OCI-LY7 (cell line): ENCODE results near the gene ZNF574. TPM values are rescaled to one million over a fixed set of nuclear protein-coding genes. Genes with fewer than 3 reads are reported as not detected.

Experiments
- BruUV-seq: library from RNA; stranded (reverse); fragments of 400-500 nt; replicated peaks from 2 replicates; lab custom pipeline; 2021; lab: Mats Ljungman, UMichigan
- CTCF ChIA-PET: fragments of 300-600 bp; sonication (Branson Sonifier 250); formaldehyde crosslinking; loops from one replicate; lab custom pipeline; 2022; ENCODE audit warnings: antibody characterized with exemption; ENCODE audit not compliant: unreplicated experiment; lab: Charles Lee
- POLR2A ChIA-PET: fragments of 300-600 bp; sonication (Branson Sonifier 250); formaldehyde crosslinking; loops from one replicate; lab custom pipeline; 2022; ENCODE audit warnings: antibody characterized with exemption; lab: Charles Lee
- DNase-seq: peaks from one replicate; pipeline ENCODE4 v3.0.0-alpha.2; 2015; ENCODE audit warnings: low spot score
- H2AFZ ChIP-seq: fragments of 200-600 bp; sonication (generic), shearing (Covaris generic); 2 replicates; pipeline ENCODE4 v1.6.1; 2014; ENCODE audit warnings: mild to moderate bottlenecking, antibody characterized with exemption, low read length, moderate library complexity
- H3K27ac ChIP-seq: fragments of 200-600 bp; sonication (generic); 2 replicates; pipeline ENCODE4 v1.5.1; 2014; ENCODE audit warnings: mixed run types, low read depth, mild to moderate bottlenecking, moderate library complexity, low read length, inconsistent platforms; ENCODE audit not compliant: poor library complexity, severe bottlenecking
- H3K36me3 ChIP-seq: fragments of 200-600 bp; sonication (generic); 2 replicates; pipeline ENCODE4 v1.6.1; 2014; ENCODE audit warnings: mild to moderate bottlenecking, antibody characterized with exemption, low read length, moderate library complexity, mixed read lengths; ENCODE audit not compliant: insufficient read depth
- H3K4me1 ChIP-seq: fragments of 200-600 bp; sonication (generic); 2 replicates; pipeline ENCODE4 v1.5.1; 2014; ENCODE audit warnings: mild to moderate bottlenecking, low read length; ENCODE audit not compliant: insufficient read depth, poor library complexity, severe bottlenecking
- H3K4me2 ChIP-seq: fragments of 200-600 bp; sonication (generic); 2 replicates; pipeline ENCODE4 v1.6.1; 2014; ENCODE audit warnings: mild to moderate bottlenecking, low read length
- H3K4me3 ChIP-seq: fragments of 200-600 bp; sonication (generic); 2 replicates; pipeline ENCODE4 v1.5.1; 2014; ENCODE audit warnings: mild to moderate bottlenecking, low read depth, low read length; ENCODE audit not compliant: poor library complexity, severe bottlenecking
- H3K79me2 ChIP-seq: fragments of 200-600 bp; sonication (generic); 2 replicates; pipeline ENCODE4 v1.6.1; 2016; ENCODE audit warnings: low read depth, mild to moderate bottlenecking, low read length, moderate library complexity, mixed read lengths; ENCODE audit not compliant: insufficient read depth
- H3K9me2 ChIP-seq: fragments of 200-600 bp; sonication (generic); 2 replicates; pipeline ENCODE4 v1.6.1; 2016; ENCODE audit warnings: mild to moderate bottlenecking, low read length, mixed read lengths; ENCODE audit not compliant: insufficient read depth
- H3K9me3 ChIP-seq: fragments of 200-600 bp; sonication (generic); 2 replicates; pipeline ENCODE4 v1.6.1; 2014; ENCODE audit warnings: mild to moderate bottlenecking, mixed run types, low read length, mixed read lengths
- H4K20me1 ChIP-seq: fragments of 200-600 bp; sonication (generic); 2 replicates; pipeline ENCODE4 v1.6.1; 2014; ENCODE audit warnings: mild to moderate bottlenecking, antibody characterized with exemption, low read length, moderate library complexity, mixed read lengths; ENCODE audit not compliant: insufficient read depth
- CTCF ChIP-seq: fragments of 200-600 bp; sonication (generic); conservative IDR thresholded peaks from 2 replicates; pipeline ENCODE4 v1.5.1; 2014; ENCODE audit warnings: mild to moderate bottlenecking, antibody characterized with exemption, low read length, moderate library complexity, mixed read lengths
- EZH2phosphoT487 ChIP-seq: fragments of 200-600 bp; sonication (generic); IDR thresholded peaks from 2 replicates; pipeline ENCODE4 v1.6.1; 2018; ENCODE audit warnings: low read depth, borderline replicate concordance, mild to moderate bottlenecking, mixed run types, antibody characterized with exemption, low read length, moderate library complexity, mixed read lengths
- intact Hi-C: fragments of 100-400 bp; cut with micrococcal nuclease; formaldehyde crosslinking; loops from one replicate; pipeline ENCODE4 v1.10.0; 2022; ENCODE audit not compliant: unreplicated experiment
- total RNA-seq, 2 experiments: library from RNA; depleted of rRNA in 1 of 2; stranded (reverse); fragments of >200 nt in 1 of 2; shearing (Covaris generic) in 1 of 2; gene quantifications; 2 replicates each; pipeline ENCODE4 v1.2.3, GENCODE V29; 2014 to 2022

ZNF574 gene
- total RNA-seq, 2 experiments from 2014 or later: 14.5 to 29.3 TPM

- CTCF ChIA-PET: no interaction called here
- BruUV-seq: no TSS peak
These were observed 26.9 kb downstream of the ZNF574 start for GRCh38 chr19:42102877-42103276.

DNA sequence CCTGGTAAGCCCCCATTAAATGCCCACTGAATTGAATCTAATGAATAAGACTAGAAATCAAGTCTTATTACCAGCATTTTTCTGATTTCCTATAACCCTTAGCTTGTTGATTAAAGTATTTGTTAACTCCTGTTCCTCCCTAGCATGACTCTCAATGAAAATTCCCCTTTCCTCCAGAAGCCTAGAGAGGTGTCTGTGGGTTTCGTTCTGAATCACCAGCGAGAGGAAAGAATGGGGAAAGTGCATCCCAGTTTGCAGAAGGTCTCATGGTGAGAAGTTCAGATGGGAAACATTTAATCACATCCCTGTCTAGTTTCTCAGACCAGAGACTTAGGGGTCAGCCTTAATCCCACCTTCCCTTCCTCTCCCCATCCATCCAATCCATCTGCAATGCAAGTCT lies 29.4 kb downstream of the ZNF574 start:
- Histone ChIP-seq H3K36me3 (peaks cover 84% of the 10 kb centered on the region), H3K9me3 (no peaks in the 10 kb centered on the region), H3K4me2 (no peak overlapping the region), H3K4me1 (peaks cover 26% of the 10 kb centered on the region), H3K27ac (no peak overlapping the region), H4K20me1 (no peaks in the 10 kb centered on the region), H2AFZ (no peak overlapping the region), H3K4me3 (no peak overlapping the region), H3K9me2 (no peaks in the 10 kb centered on the region), H3K79me2 (peaks cover 5% of the 10 kb centered on the region; the same call in 1 of the 2 replicates)
- BruUV-seq: TSS peak; percentile 44
- CTCF ChIA-PET: interaction anchor here (0.9 to 1.0 kb wide), 2 partner anchors 11 to 29 kb away, joined by 3 read pairs; partner anchors contain the start of gene ZNF574
- intact Hi-C loops: no loop called here
- POLR2A ChIA-PET: no interaction called here
- TF ChIP-seq EZH2phosphoT487: no peak
- no peak for TF ChIP-seq CTCF
- DNase-seq: no peak

More at GRCh38 chr19:42102877-42103276, 26.9 kb downstream of the ZNF574 start:
- Histone ChIP-seq H2AFZ (no peak overlapping the region), H3K4me3 (no peak overlapping the region), H4K20me1 (no peaks in the 10 kb centered on the region), H3K4me1 (peaks cover 2% of the 10 kb centered on the region), H3K9me2 (no peaks in the 10 kb centered on the region), H3K27ac (no peak overlapping the region), H3K4me2 (no peak overlapping the region), H3K36me3 (peaks cover 87% of the 10 kb centered on the region), H3K9me3 (no peaks in the 10 kb centered on the region), H3K79me2 (peaks cover 3% of the 10 kb centered on the region; the same call in 1 of the 2 replicates)
- POLR2A ChIA-PET: interaction anchor here (0.6 to 1.1 kb wide), 2 partner anchors 11 to 20 kb away, joined by 3 read pairs; no protein-coding TSS in a partner anchor
- TF ChIP-seq CTCF: no peak
- TF ChIP-seq EZH2phosphoT487: no peak
- intact Hi-C loops: no loop called here
- no peak for DNase-seq
